Measurements from ENCODE around the gene PSMA1. TPM values are rescaled to one million over a fixed set of nuclear protein-coding genes. Genes with fewer than 3 reads are reported as not detected.
A peak's percentile ranks its signal among the peaks of the same experiment; 100 is the strongest.

The PSMA1 gene
- total RNA-seq, 4 donors from 2014 or later: 72.0 to 127 (median 114) TPM

DNA sequence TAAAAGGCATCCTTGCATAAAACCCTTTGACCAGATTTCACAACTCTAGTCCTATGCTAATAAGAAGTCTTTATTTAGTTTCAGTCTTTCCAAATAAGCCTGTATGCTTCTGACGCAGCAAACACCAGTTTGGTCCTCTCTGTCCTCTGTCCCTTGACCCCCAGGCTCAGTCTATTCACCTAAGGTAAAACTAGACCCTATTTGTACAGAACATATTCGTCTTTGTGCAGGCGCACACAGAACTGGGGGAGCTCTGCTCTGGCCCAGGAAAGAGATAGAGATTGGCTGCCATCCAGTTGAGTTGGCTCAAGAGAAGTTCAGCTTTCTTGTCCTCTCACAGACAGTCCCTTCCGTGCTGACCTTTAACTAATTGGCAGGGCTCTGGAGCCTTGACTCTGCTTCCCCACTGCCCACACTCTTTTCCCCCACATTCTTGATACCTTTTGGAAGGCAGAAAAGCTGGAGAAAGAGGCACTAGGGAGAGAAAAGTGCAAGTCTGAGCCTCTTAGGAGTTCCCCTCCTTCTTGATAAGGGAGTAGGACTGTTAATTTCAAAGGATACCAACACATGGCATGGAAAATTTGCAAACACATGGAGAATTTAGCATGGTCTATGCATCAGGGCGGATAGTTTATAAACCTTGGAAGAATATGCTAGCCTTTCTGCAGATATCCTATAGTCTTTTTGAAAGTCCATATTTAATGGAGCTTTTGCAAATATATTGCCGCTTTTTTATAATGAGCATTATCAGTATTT, 21.2 kb upstream of the PSMA1 start:
- 53 to 61% methylated on average over 6 of the region's 6 CpGs for WGBS, 2 donors
- peaks cover 0 to 35% (median 0%) of the 10 kb centered on the region in 3 donors for H3K4me1 ChIP-seq

DNA sequence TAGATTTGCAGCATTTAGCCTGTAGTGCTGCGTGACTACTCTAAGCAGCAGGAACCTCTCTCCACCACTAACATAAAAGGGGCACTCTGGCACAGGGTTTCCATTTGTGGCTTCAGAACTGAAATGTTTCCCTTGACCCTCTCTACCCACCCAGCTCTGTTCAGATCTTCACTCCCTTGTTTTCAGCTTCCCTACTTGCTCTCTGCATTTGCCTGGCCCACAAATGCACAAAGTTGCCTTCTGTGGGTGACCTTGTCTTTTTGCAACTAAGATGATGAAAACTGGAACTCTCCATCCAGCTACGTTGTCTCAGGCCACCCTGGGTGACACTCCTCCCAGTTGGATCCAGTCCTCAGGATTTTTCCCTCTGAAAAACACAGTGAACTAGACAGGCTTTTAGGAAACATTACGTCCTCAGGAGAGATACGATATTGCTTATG, 19.8 kb upstream of the PSMA1 start:
- peak overlapping the region in 3 of 4 donors; percentile 59 to 74 (median 68) for H3K27ac ChIP-seq
- H3K36me3 ChIP-seq: no peaks in the 10 kb centered on the region
- no peaks in the 10 kb centered on the region for H3K9me3 ChIP-seq
- H3K4me1 ChIP-seq: peaks cover 0 to 35% (median 0%) of the 10 kb centered on the region in 3 donors
- 65 to 71% methylated on average over 4 of the region's 4 CpGs for WGBS, 2 donors
- TF ChIP-seq, protein P1, sequence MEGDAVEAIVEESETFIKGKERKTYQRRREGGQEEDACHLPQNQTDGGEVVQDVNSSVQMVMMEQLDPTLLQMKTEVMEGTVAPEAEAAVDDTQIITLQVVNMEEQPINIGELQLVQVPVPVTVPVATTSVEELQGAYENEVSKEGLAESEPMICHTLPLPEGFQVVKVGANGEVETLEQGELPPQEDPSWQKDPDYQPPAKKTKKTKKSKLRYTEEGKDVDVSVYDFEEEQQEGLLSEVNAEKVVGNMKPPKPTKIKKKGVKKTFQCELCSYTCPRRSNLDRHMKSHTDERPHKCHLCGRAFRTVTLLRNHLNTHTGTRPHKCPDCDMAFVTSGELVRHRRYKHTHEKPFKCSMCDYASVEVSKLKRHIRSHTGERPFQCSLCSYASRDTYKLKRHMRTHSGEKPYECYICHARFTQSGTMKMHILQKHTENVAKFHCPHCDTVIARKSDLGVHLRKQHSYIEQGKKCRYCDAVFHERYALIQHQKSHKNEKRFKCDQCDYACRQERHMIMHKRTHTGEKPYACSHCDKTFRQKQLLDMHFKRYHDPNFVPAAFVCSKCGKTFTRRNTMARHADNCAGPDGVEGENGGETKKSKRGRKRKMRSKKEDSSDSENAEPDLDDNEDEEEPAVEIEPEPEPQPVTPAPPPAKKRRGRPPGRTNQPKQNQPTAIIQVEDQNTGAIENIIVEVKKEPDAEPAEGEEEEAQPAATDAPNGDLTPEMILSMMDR (IDR thresholded peaks at IDR 0.05): no peak
- no peak for TF ChIP-seq POLR2A (IDR thresholded peaks at IDR 0.05)
- no peak for DNase-seq
- intact Hi-C loops (cut with DNase I): loop anchor here (5.0 kb wide), 1 partner anchor 367 kb away; no protein-coding TSS in a partner anchor
- no peak overlapping the region for H3K4me3 ChIP-seq
- no peaks in the 10 kb centered on the region for H3K27me3 ChIP-seq

More for the DNA sequence above, 21.2 kb upstream of the PSMA1 start:
- Histone ChIP-seq H3K27ac (peak overlapping the region; percentile 11 to 78 (median 71)), H3K36me3 (no peaks in the 10 kb centered on the region), H3K9me3 (no peaks in the 10 kb centered on the region), H3K4me3 (peak overlapping the region in 1 of 4 donors; percentile 4), H3K27me3 (no peaks in the 10 kb centered on the region)
- DNase-seq: no peak
- TF ChIP-seq, protein P1 (IDR thresholded peaks at IDR 0.05): no peak
- intact Hi-C loops (cut with DNase I): no loop called here

DNA sequence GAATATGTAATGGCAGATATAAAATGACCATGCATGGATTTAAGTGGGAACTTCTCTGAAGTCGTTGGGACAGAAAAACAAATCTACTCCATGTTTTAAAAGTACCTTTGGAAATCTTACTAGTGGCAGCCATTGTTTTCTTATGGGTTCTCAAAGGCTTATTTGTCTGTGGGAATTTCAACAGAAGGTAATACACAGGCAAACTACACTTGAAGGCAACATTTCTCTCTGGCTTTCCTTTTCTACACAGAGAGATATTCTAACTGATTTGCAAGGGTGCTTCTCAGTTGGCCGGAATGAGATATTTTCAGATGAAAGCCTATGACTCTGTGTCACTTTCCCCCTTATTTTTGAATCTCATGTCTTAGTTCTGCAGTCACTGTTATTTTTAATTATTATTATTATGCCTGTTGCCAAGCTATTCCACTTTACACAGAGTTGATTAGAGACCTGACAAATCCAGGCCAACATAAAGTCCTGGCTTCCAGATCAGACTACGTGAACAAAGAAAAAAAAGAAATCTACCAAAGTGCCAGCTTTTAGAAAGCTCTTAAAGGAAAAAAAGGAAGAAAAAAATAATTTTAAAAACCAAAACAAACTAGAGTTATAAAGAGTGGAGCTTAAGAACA, 18.9 kb upstream of the PSMA1 start:
- DNase-seq: no peak
- Histone ChIP-seq H3K9me3 (no peaks in the 10 kb centered on the region), H3K4me1 (peaks cover 0 to 35% (median 0%) of the 10 kb centered on the region in 3 donors), H3K27ac (peak overlapping the region in 3 of 4 donors; percentile 60 to 74 (median 68)), H3K36me3 (no peaks in the 10 kb centered on the region), H3K4me3 (no peak overlapping the region), H3K27me3 (no peaks in the 10 kb centered on the region)
- intact Hi-C loops (cut with DNase I): loop anchor here (5.0 kb wide), 1 partner anchor 368 kb away; no protein-coding TSS in a partner anchor
- no peak for TF ChIP-seq POLR2A (IDR thresholded peaks at IDR 0.05)
- TF ChIP-seq, protein P1 (IDR thresholded peaks at IDR 0.05): no peak
- 69 to 72% methylated on average over 3 of the region's 3 CpGs for whole genome bisulfite sequencing, 2 donors

DNA sequence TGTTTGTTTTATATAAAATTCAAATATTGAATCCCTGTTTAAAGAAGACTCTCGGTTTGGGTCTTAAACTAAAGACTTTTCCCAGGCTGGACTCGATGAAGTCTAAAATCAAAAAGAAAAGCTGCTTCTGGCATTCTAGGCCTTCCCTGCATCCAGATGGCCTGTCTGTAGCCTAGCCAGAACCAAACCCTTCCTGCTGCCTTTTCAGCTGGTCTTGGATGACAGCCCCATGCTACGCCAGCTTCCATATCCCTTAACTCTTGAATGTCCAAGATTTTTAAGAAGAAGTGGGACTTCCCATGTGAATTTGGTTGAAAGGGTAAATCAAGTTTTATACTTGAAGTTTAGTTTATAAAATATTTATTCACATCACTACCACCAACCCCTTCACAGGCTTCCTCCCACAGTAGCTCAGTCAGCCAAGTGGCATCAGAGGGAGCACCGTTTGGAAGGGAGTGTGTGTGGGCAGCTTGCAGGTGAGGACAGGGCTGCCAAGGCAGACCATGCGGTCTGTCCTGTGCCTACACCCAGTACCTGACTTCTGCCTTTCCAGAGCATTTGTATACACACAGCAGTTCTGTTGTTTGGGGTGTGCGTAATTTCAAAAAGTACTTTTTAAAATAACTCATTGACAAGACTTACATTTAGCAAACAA, 18.2 kb upstream of the PSMA1 start:
- Histone ChIP-seq H3K9me3 (no peaks in the 10 kb centered on the region), H3K4me3 (no peak overlapping the region), H3K27me3 (no peaks in the 10 kb centered on the region), H3K36me3 (no peaks in the 10 kb centered on the region), H3K4me1 (peaks cover 0 to 35% (median 0%) of the 10 kb centered on the region in 3 donors), H3K27ac (peak overlapping the region in 3 of 4 donors; percentile 60 to 74 (median 68))
- DNase-seq: no peak
- intact Hi-C loops (cut with DNase I): loop anchor here (5.0 kb wide), 1 partner anchor 369 kb away; no protein-coding TSS in a partner anchor
- TF ChIP-seq POLR2A (IDR thresholded peaks at IDR 0.05): no peak
- TF ChIP-seq, protein P1 (IDR thresholded peaks at IDR 0.05): no peak
- 50 to 56% methylated on average over 6 of the region's 6 CpGs for WGBS, 2 donors
